ENCODE data around the gene ZBTB43.
A peak's percentile ranks its signal among the peaks of the same experiment; 100 is the strongest.
"Not testable (repeated sequence)": the region's sequence is repeated elsewhere in the genome, so short reads cannot be mapped to it uniquely, and the experiment has no call there.

Gene ZBTB43

GRCh38 chr9:126805554-126806262 is 868 bp downstream of the ZBTB43 start:
- ATAC-seq = peak; percentile 88

GRCh38 chr9:126806336-126806735 is 1.5 kb downstream of the ZBTB43 start:
- H3K9me3 Mint-ChIP-seq = peaks cover 4% of the 10 kb centered on the region
- no peaks in the 10 kb centered on the region for H3K36me3 Mint-ChIP-seq
- H3K4me3 Mint-ChIP-seq = peak overlapping the region; percentile 83
- ATAC-seq = no peak
- H3K27ac Mint-ChIP-seq = peak overlapping the region; percentile 90
- no peaks in the 10 kb centered on the region for H3K27me3 Mint-ChIP-seq
- H3K4me1 Mint-ChIP-seq = peaks cover 29% of the 10 kb centered on the region

More at GRCh38 chr9:126805554-126806262, 868 bp downstream of the ZBTB43 start:
- H3K4me3 Mint-ChIP-seq = peak overlapping the region; percentile 83
- H3K36me3 Mint-ChIP-seq = no peaks in the 10 kb centered on the region
- peak overlapping the region; percentile 90 for H3K27ac Mint-ChIP-seq
- no peaks in the 10 kb centered on the region for H3K27me3 Mint-ChIP-seq
- peaks cover 29% of the 10 kb centered on the region for H3K4me1 Mint-ChIP-seq
- H3K9me3 Mint-ChIP-seq = peaks cover 4% of the 10 kb centered on the region

- H3K4me3 Mint-ChIP-seq = no peak overlapping the region
- H3K27ac Mint-ChIP-seq = no peak overlapping the region
- H3K4me1 Mint-ChIP-seq = peaks cover 47% of the 10 kb centered on the region
- H3K27me3 Mint-ChIP-seq = no peaks in the 10 kb centered on the region
- ATAC-seq = no peak
- H3K36me3 Mint-ChIP-seq = peaks cover 25% of the 10 kb centered on the region
- peaks cover 2% of the 10 kb centered on the region for H3K9me3 Mint-ChIP-seq
These were observed 4.2 kb downstream of the ZBTB43 start for GRCh38 chr9:126809068-126809467.

DNA sequence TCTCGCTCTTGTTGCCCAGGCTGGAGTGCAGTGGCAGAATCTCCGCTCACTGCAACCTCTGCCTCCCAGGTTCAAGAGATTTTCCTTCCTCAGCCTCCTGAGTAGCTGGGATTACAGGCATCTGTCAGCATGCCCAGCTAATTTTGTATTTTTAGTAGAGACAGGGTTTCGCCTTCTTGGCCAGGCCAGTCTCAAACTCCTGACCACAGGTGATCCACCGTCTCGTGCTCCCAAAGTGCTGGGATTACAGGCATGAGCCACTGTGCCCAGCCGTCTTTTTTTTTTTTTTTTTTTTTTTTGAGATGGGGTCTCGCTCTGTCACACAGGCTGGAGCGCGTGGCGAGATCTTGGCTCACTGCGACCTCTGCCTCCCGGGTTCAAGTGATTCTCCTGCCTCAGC is 5.4 kb downstream of the ZBTB43 start:
- Mint-ChIP-seq H3K36me3 (peaks cover 36% of the 10 kb centered on the region), H3K4me1 (peaks cover 49% of the 10 kb centered on the region)
- not testable (repeated sequence) for H3K27ac Mint-ChIP-seq, H3K27me3 Mint-ChIP-seq, H3K4me3 Mint-ChIP-seq, H3K9me3 Mint-ChIP-seq, ATAC-seq

DNA sequence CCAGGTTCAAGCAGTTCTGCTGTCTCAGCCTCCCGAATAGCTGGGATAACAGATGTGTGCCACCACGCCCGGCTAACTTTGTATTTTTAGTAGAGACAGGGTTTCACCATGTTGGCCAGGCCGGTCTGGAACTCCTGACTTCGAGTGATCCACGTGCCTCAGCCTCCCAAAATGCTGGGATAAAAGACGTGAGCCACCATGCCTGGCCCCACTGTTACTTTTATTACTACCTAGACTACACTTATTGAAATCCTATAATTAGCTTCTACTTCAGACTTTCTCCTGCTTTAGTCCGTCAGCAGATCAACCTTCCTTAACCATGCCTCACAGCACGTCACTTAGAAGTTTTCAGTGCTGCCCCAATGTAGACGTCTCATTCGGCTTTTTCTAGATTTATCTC is 8.2 kb downstream of the ZBTB43 start:
- Mint-ChIP-seq H3K9me3 (peaks cover 7% of the 10 kb centered on the region), H3K27me3 (no peaks in the 10 kb centered on the region)
- no peak for ATAC-seq

GRCh38 chr9:126814091-126814490 is 9.3 kb downstream of the ZBTB43 start:
- no peak overlapping the region for H3K27ac Mint-ChIP-seq
- peaks cover 74% of the 10 kb centered on the region for H3K36me3 Mint-ChIP-seq
- no peak for ATAC-seq
- H3K4me3 Mint-ChIP-seq = no peak overlapping the region
- H3K4me1 Mint-ChIP-seq = peaks cover 24% of the 10 kb centered on the region
- no peaks in the 10 kb centered on the region for H3K27me3 Mint-ChIP-seq
- H3K9me3 Mint-ChIP-seq = peaks cover 7% of the 10 kb centered on the region

More for the DNA sequence above, 8.2 kb downstream of the ZBTB43 start:
- H3K36me3 Mint-ChIP-seq = peaks cover 65% of the 10 kb centered on the region
- peaks cover 26% of the 10 kb centered on the region for H3K4me1 Mint-ChIP-seq
- no peak overlapping the region for H3K27ac Mint-ChIP-seq
- H3K4me3 Mint-ChIP-seq = no peak overlapping the region

- H3K27me3 Mint-ChIP-seq, H3K27ac Mint-ChIP-seq, ATAC-seq, H3K4me3 Mint-ChIP-seq: not testable (repeated sequence)
- Mint-ChIP-seq H3K4me1 (peaks cover 15% of the 10 kb centered on the region), H3K9me3 (peaks cover 14% of the 10 kb centered on the region), H3K36me3 (peaks cover 81% of the 10 kb centered on the region)
These were observed 12.8 kb downstream of the ZBTB43 start for GRCh38 chr9:126817615-126818014.

DNA sequence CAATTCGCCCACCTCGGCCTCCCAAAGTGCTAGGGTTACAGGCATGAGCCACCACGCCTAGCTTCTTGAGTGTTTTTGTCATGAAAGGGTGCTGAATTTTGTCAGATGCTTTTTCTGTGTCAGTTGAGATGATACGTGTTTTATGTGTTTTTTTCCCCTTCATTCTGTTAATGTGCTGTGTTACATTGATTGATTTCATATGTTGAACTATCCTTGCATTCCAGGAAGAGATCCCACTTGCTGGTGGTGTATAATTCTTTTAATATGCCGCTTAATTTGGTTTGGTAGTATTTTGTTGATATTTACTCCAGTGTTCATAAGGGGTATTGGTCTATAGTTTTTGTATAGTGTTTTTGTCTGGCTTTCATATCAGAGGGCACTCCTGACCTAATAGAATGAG is 13.6 kb downstream of the ZBTB43 start:
- Mint-ChIP-seq H3K9me3 (peaks cover 14% of the 10 kb centered on the region), H3K4me1 (peaks cover 6% of the 10 kb centered on the region), H3K4me3 (no peak overlapping the region), H3K27ac (no peak overlapping the region), H3K27me3 (no peaks in the 10 kb centered on the region), H3K36me3 (peaks cover 78% of the 10 kb centered on the region)
- no peak for ATAC-seq

DNA sequence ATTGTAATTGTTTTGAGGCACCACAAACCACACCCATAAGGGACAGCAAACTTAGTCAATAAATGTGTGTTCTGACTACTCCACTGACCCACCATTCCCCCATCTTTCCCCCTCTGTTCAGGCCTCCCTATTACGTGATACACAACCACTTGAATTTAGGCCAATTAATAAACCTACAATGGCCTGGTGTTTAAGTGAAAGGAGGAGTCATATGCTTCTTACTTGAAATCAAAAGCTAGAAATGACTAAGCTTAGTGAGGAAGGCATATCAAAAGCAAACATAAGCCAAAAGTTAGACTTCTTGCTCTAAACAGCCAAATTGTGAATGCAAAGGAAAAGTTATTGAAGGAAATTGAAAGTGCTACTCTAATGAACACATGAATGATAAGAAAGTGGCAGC is 14.6 kb downstream of the ZBTB43 start:
- H3K9me3 Mint-ChIP-seq = peaks cover 14% of the 10 kb centered on the region
- H3K4me1 Mint-ChIP-seq = peaks cover 8% of the 10 kb centered on the region
- H3K27ac Mint-ChIP-seq = no peak overlapping the region
- H3K27me3 Mint-ChIP-seq = no peaks in the 10 kb centered on the region
- no peak for ATAC-seq
- H3K4me3 Mint-ChIP-seq = no peak overlapping the region
- peaks cover 73% of the 10 kb centered on the region for H3K36me3 Mint-ChIP-seq

- no peaks in the 10 kb centered on the region for H3K27me3 Mint-ChIP-seq
- peaks cover 64% of the 10 kb centered on the region for H3K36me3 Mint-ChIP-seq
- peaks cover 7% of the 10 kb centered on the region for H3K9me3 Mint-ChIP-seq
- no peak overlapping the region for H3K27ac Mint-ChIP-seq
- peaks cover 19% of the 10 kb centered on the region for H3K4me1 Mint-ChIP-seq
- H3K4me3 Mint-ChIP-seq = no peak overlapping the region
- no peak for ATAC-seq
These were observed 17.4 kb downstream of the ZBTB43 start for GRCh38 chr9:126822278-126822677.

GRCh38 chr9:126822873-126823272 is 18.0 kb downstream of the ZBTB43 start:
- Mint-ChIP-seq H3K36me3 (peaks cover 60% of the 10 kb centered on the region), H3K9me3 (peaks cover 7% of the 10 kb centered on the region), H3K4me3 (no peak overlapping the region), H3K4me1 (peaks cover 19% of the 10 kb centered on the region), H3K27me3 (no peaks in the 10 kb centered on the region), H3K27ac (no peak overlapping the region)
- ATAC-seq = no peak

DNA sequence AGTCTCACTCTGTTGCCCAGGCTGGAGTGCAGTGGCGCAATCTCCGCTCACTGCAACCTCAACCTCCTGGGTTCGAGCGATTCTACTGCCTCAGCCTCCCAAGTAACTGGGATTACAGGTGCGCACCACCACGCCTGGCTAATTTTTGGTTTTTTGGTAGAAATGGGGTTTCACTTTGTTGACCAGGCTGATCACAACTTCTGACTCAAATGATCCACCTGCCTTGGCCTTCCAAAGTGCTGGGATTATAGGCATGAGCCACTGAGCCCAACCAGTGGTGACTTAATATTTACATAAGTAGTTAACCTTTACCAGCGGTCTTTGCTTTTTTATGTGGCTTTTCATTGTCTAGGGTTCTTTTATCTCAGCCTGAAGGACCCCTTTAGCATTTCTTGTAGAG is 19.2 kb downstream of the ZBTB43 start:
- H3K4me3 Mint-ChIP-seq, H3K9me3 Mint-ChIP-seq, H3K27ac Mint-ChIP-seq, H3K27me3 Mint-ChIP-seq, ATAC-seq: not testable (repeated sequence)
- peaks cover 19% of the 10 kb centered on the region for H3K4me1 Mint-ChIP-seq
- H3K36me3 Mint-ChIP-seq = peaks cover 50% of the 10 kb centered on the region

DNA sequence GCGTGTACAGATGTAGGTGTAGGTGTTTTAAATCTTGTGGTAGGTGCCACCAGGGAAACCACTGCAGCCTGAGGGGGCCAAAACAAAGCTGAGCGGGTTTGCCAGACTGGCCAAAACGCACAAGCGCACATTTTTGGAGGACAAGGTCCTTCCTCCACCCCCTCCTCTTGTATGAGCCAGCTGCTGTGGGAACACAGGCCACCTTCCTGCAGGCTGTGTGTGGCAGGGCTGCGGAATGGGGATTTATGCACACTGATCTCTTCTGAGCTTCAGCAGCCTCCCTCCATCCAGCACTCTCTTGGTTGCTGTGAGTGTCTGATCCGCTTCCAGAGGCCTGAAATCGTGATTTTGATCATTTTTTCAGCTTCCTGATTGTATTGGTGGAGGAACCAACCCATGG is 22.4 kb downstream of the ZBTB43 start:
- no peak overlapping the region for H3K4me3 Mint-ChIP-seq
- no peak for ATAC-seq

DNA sequence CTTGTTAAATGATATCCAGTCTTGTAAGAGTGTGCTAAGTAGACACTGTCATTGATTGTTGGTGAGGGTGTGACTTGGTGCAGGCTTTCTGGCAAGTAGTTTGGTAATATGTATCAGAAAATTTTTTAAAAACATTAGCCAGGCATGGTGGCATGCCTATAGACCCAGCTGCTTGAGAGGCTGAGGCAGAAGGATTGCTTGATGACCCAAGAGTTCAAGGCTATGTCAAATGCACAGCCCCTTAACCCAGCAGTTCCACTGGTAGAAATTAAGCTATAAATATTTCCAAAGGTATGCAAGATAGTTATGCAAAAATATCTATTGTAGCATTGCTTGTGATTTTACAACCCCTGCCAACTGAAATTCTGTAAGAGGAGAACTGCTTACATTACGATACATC is 24.2 kb downstream of the ZBTB43 start:
- peaks cover 54% of the 10 kb centered on the region for H3K36me3 Mint-ChIP-seq
- no peak for ATAC-seq
- no peak overlapping the region for H3K4me3 Mint-ChIP-seq
- H3K9me3 Mint-ChIP-seq = no peaks in the 10 kb centered on the region
- H3K27ac Mint-ChIP-seq = no peak overlapping the region
- H3K27me3 Mint-ChIP-seq = no peaks in the 10 kb centered on the region
- peaks cover 39% of the 10 kb centered on the region for H3K4me1 Mint-ChIP-seq

More for the DNA sequence above, 22.4 kb downstream of the ZBTB43 start:
- Mint-ChIP-seq H3K27me3 (no peaks in the 10 kb centered on the region), H3K27ac (no peak overlapping the region), H3K36me3 (peaks cover 45% of the 10 kb centered on the region), H3K4me1 (peaks cover 24% of the 10 kb centered on the region), H3K9me3 (no peaks in the 10 kb centered on the region)

DNA sequence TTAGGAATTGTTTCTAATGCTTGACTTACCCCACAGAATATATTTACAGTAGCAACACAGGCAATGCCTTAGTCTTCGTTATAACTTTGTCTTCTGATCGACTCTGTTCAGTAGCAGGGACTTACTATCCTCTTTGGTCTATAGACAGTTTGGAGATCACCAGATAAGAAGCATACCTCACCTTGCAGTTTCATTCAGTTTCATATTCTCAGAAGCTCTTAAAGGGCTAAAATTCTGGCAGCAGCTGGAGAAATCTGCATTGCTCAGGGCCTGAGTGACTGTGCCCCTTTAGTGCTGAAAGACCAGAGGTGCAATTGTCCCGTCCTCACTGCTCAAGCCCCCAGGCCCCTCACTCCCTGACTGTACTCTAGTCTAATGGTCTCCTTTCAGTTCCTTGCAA is 26.0 kb downstream of the ZBTB43 start:
- Mint-ChIP-seq H3K4me3 (no peak overlapping the region), H3K9me3 (no peaks in the 10 kb centered on the region), H3K27ac (no peak overlapping the region), H3K27me3 (no peaks in the 10 kb centered on the region), H3K4me1 (peaks cover 38% of the 10 kb centered on the region), H3K36me3 (peaks cover 56% of the 10 kb centered on the region)
- no peak for ATAC-seq

DNA sequence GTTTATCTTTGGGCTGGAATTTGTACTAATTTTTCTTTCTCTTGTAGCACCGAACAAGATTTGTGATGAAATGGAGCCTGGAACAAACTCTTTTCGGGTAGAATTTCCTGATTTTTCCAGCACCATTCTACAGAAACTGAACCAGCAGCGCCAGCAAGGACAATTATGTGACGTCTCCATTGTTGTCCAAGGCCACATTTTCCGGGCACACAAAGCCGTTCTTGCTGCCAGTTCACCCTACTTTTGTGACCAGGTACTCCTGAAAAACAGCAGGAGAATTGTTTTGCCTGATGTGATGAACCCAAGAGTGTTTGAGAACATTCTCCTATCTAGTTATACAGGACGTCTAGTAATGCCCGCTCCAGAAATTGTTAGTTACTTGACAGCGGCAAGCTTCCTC is 27.6 kb downstream of the ZBTB43 start:
- Mint-ChIP-seq H3K4me1 (peaks cover 47% of the 10 kb centered on the region), H3K36me3 (peaks cover 55% of the 10 kb centered on the region), H3K4me3 (no peak overlapping the region), H3K27me3 (no peaks in the 10 kb centered on the region), H3K9me3 (no peaks in the 10 kb centered on the region), H3K27ac (no peak overlapping the region)
- no peak for ATAC-seq
